Head of caudate nucleus (tissue), 42 donors: ENCODE data around the gene KLHDC10.
"Not testable (repeated sequence)": the region's sequence is repeated elsewhere in the genome, so short reads cannot be mapped to it uniquely, and the experiment has no call there.

Source experiments
- DNase-seq, 42 donors: peaks; one replicate each; pipeline versions ENCODE4 v3.0.0 to v3.0.0-alpha.2; 2020 to 2021; ENCODE audit warnings: mixed read lengths in 7 of 42
- intact Hi-C: fragments of 100-400 bp; cut with DNase I; formaldehyde crosslinking; loops from one replicate; pipeline ENCODE4 v1.15.0; 2022

KLHDC10 gene

DNA sequence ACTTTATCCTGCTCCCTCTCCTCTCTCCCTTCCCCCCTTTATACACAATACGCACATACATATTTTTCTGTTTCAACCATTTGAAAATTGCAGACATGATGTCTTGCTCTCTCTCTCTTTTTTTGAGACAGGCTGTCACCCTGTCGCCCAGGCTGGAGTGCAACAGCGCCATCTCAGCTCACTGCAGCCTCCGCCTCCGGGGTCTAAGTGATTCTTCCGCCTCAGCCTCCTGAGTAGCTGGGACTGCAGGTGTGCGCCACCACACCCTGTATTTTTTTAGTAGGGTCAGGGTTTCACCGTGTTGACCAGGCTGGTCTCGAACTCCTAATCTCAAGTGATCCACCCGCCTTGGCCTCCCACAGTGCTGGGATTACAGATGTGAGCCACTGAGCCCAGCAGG, 38.5 kb downstream of the KLHDC10 start:
- intact Hi-C loops = no loop called here
- DNase-seq = no peak

DNA sequence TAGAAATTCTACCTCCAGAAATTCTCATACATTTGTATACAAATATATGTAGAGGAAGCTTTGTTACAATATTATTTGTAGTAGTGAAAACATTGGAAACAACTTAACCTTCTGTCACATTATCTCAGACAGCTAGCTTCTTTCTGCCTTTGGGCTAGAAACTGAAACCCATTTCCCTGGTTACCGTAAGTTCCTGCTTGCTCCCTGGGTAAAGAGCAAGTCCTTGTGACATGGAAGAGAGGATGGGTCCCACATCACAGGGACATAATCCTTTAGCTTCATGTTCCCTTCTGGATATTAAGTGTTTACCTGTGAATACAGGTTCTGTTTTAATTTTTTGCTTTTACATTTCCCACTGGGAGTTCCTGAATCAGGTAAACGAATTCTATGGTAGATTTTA, 41.8 kb downstream of the KLHDC10 start:
- intact Hi-C loops = no loop called here
- no peak for DNase-seq

DNA sequence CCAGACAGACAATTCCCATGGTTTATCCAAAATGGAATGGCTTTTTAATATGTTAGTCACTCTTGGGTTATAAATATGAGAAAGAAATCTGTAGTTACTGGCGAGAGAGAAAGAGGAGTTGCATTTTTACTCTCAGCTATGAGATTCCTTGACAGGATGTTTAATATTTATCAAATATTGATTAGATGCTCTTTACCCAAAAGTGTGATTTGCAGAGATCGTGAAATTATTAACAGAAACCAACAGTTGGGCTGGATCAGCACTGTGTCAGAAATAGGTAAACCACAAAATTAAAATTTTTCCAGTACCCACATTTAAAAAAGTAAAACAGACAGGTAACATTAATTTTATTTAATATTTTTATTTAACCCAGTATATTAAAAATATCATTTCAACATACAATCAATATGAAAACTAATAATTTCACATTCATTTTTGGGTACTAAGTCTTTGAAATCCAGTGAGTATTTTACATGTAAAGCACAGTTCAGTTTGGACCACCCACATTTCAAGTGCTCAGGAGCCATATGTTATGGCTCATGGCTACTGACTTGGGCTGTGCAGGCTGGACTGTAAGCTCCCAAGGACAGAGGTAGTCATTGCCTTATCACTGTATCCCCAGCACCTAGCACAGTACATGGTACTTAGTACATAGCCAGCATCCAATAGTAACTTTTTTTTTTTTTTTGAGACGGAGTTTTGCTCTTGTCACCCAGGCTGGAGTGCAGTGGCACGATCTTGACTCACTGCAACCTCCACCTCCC, 42.5 kb downstream of the KLHDC10 start:
- no peak for DNase-seq
- intact Hi-C loops = no loop called here

DNA sequence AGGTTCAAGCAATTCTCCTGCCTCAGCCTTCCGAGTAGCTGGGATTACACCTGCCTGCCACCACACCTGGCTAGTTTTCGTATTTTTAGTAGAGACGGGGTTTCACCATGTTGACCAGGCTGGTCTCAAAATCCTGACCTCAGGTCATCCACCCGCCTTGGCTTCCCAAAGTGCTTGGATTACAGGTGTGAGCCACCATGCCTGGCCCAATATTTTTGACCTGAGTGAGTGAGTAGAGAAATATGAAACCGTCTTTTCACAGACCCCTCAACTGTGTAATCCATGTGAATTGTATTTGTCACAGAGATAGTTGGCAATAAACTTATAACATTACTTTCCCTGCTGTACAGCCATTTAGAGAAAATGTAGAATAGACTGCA, 43.1 kb downstream of the KLHDC10 start:
- DNase-seq, intact Hi-C loops: not testable (repeated sequence)

DNA sequence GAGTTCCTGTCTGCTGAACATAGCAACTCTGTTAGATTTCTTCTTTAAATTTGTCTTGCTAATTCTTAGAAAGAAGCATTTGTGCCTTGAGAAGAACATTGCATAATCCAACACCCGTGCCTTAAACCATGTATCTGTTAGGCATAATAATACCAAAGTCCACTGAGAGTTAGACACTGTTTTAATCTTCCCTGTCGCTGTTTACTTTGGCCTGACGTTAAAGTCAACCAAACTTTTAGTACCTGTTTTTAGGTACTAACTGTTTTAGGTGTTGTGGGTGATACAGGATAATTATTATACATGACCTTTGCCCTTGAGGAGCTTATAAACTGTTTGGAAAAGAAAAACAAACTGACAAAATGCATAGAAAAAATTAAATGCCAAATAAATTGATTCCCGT, 43.6 kb downstream of the KLHDC10 start:
- DNase-seq = no peak
- intact Hi-C loops = no loop called here

DNA sequence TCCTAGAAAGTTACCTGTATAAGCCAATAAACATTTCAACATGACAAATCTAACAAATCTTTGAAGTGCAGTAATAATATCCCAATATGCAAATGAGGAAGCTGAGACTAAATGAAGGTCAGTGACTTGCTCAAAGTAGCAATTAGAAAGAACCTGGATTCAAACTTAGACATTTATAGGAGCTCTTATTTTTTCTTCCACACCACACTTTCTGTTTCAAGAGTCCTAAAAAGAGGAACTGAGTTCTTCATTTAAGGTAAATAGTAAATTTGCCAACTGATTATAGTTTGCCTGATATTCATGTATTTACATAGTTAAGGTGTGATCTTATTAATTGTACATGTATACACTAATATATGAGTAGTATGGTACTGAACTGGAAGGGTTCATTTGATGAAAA, 44.0 kb downstream of the KLHDC10 start:
- intact Hi-C loops = no loop called here
- no peak for DNase-seq

DNA sequence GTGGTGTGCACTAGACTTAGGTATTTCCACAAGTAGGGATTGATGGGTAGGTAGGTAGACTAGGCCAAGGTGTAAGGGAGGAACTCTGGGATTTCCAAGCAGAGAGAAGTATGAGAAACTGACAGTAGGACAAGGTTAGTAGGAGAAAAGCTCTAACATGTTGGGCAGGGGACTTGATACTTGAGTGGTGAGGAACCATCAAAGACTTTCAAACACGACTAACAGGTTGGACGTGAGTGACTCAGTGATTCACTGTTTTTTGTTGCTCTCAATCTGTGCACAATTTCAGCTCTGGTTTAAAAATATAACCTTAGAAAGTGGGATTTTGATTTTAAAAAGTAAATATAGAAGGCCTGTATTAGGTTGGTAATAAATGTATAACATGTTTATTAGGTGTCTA, 44.4 kb downstream of the KLHDC10 start:
- no peak for DNase-seq
- intact Hi-C loops = no loop called here

DNA sequence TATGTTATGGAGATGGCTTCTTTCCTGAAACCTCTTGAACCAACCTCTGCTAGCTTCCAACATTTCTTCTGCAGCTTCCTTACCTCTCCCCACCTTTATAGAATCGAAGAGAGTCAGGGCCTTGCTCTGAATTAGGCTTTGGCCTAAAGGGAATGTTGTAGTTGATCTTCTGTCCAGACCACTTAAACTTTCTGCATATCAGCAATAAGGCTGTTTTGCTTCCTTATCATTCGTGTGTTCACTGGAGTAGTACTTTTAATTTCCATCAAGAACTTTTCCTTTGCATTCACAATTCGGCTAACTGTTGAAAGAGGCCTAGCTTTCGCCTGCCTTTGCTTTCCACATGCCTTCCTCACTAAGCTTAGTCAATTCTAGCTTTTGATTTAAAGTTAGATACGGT, 48.0 kb downstream of the KLHDC10 start:
- intact Hi-C loops = no loop called here
- DNase-seq = no peak

DNA sequence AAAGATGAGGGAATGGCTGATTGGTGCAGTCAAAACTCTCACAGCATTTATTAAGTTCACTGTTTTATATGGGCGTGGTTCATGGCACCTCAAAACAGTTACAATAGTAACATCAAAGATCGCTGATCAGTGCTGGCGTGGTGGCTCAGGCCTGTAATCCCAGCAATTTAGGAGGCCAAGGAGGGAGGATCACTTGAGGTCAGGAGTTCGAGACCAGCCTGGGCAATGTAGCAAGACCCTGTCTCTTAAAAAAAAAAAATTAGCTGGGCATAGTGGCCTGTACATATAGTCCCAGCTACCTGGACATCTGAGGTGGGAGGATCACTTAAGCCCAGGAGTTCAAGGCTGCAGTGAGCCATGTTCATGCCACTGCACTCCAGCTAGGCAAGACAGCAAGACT, 48.5 kb downstream of the KLHDC10 start:
- intact Hi-C loops = no loop called here

DNA sequence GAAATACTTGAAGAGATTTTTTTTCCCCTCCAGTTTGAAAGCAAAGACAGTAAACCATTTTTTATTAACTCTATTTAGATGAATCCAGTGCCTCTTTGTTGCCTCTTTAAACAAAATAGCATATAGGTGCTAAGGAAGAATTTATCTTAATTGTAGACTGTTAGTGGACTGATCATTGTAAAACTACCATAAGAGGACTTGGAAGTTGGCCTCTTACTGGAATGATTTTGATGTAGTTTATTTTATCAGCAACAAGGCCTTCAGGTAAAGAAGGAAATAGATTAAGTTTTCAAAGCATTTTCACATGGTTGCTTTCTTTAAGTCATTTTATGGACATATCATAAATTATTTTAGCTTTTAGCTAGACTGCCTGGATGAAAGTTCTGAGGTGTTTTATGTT, 53.2 kb downstream of the KLHDC10 start:
- DNase-seq = no peak
- intact Hi-C loops = no loop called here

More for the DNA sequence above, 48.5 kb downstream of the KLHDC10 start:
- no peak for DNase-seq

DNA sequence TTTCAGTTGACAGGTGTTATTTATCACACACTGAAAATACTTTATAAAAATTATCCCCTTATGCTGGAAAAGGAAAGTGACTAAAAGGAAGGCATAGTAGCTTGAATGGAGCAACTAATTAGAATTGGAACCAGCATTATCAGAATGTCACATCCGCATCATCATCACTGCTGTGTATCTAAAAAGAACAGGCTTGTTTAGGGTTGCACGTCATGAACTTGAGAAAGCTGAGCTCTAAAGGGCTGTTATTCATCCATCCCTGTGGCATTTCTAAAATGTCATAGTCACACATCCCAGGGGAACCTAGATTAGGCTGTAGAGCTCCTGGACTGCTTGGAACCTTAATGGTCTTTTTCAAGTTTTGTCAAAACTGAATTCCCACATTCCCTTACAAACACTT, 54.4 kb downstream of the KLHDC10 start:
- no peak for DNase-seq
- intact Hi-C loops = no loop called here

DNA sequence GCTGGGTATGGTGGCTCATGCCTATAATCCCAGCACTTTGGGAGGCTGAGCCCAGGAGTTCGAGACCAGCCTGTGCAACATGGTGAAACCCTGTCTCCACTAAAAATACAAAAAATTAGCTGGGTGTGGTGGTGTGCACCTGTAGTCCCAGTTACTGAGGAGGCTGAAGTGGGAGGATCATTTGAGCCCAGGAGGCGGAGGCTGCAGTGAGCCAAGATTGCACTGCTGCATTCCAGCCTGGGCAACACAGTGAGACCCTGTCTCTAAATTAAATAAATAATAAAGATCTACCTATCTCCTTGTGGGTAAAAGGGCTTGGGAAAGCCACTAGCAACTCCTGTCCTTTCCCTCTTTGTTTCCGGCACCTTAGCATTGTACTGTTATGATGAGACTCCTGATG, 56.5 kb downstream of the KLHDC10 start:
- intact Hi-C loops, DNase-seq: not testable (repeated sequence)

DNA sequence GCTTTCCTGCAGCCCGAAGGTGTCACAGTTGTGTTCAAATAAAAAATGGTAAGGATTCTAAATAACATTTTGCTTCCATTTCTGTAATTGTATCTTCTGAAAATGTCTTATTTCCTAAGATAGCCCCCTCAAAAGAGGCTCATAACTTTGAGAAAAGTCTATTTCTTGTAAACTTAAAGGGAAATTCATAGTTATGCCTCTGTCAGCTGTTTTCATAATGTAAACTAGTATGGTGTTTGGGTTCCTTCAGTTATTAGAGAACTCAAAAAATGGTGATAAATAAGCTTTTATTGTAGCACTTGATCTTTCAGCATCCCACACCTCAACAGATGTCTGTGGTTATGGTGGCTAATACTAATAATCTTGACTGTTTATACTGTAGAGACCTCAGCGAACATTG, 57.1 kb downstream of the KLHDC10 start:
- intact Hi-C loops = no loop called here
- DNase-seq = no peak

DNA sequence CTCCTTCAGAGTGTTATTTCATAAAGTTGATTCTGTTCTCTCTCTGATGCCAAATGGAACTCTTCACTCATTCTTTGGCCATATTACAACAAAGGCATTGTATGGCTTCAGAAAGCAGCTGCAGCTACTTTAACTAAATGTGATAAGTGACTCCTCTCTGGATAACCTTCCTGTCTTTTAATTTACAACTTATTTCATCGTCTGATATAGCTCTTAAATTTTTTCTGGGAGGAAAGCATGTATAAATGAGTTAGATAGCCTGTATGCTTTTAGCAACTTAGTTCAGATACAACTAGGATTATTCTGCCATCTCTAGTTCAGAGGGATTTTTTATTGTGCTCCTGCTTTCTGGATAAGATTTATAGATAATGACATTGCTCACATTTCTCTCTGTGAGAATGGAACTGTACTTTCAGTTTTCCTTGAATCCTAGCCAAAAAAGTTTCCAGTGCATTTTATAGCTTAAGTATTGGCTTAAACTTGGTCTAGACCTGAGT, 57.5 kb downstream of the KLHDC10 start:
- DNase-seq = no peak
- intact Hi-C loops = no loop called here

DNA sequence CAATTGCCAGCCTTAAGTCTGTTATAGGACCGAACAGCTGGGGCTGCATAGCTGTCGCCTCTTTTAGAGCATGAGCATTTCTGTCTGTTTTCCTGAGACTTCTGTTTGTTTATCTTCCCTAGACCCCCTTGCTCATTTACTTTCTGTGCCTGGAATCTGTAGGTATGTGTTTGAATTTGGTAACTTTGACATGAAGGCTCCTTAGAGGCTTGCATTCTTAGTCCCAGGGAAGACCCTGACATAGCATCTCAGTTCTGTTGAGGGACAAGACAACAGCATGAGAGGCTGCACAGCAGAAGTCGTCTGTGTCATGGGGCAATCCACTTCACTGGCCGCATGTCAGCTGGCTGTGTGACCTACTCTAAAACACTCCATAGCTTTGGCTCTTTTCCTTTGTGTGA, 58.7 kb downstream of the KLHDC10 start:
- intact Hi-C loops = no loop called here
- DNase-seq = no peak

DNA sequence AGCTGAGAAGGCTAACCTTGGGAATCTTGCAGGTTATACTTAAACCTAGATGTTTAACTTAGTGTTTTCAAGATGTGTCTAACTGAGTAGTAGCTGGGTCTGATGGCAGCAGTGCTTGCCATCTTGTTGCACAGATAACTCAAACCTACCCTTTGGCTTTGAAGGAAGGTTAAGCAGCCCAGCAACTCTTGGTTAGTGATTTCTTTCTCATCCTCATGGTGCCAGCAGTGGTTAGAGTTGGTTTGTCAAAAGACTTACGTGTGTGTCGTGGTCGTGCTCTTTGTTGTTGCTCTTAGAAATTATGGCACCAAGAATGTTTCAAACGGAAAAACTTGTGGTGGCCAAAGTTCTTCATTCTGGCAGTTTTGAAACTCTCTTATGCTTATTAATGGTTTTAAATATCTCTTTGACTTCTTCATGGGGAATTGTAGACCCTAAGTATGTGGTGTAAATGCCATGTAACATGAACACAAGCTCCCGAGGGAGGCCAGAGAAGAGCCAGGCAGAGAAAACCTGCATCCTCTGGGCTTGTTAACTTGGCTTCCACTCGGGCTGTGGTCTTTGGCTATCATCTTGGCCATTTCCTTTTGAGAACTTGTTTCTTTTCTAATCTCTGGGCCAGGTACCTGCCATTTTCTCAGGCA, 61.0 kb downstream of the KLHDC10 start:
- intact Hi-C loops = no loop called here

DNA sequence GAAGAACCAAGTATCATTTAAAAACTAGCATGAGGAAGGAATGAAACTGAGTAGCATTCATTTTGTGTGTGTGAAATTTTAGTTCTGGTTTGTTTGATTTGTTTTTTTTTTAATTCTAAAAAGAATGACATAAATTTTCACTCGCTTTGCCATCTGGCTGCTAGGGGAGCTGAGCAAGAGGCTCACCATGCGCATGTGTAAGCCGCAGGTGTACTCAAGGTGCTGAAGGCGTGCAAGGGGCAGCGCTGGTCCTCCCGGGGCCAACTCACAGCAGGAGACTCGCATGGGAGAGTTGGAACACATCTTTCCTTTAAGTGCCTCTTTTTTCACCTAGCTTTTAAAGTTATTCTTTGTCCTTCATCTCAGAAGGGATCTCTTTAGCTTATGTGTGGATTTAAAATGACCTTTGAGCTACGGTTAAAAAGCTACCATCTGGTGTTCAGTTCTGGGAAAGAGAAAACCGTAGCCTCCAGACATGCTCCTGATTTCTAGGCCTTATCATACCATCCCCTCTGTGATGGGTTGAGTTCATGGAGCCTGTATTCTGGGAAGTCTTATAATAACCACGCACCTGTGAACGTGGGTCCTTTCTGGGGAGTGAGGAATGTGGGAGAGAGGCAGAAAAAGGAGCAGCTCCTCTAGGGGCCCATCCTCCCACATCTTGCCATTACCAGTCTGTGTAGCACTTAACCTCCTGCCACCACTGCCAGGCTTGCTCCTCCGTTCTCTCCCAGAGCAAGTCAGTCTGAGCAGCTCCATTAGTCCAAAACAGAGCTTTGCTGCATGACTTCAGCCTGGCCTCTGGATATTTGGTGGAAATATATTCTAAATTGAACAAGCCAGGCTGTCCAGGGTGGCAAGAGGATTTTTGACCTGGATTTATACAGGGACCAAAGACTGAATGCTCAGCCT, 61.9 kb downstream of the KLHDC10 start:
- DNase-seq = no peak
- intact Hi-C loops = no loop called here

More for the DNA sequence above, 61.0 kb downstream of the KLHDC10 start:
- DNase-seq = no peak

DNA sequence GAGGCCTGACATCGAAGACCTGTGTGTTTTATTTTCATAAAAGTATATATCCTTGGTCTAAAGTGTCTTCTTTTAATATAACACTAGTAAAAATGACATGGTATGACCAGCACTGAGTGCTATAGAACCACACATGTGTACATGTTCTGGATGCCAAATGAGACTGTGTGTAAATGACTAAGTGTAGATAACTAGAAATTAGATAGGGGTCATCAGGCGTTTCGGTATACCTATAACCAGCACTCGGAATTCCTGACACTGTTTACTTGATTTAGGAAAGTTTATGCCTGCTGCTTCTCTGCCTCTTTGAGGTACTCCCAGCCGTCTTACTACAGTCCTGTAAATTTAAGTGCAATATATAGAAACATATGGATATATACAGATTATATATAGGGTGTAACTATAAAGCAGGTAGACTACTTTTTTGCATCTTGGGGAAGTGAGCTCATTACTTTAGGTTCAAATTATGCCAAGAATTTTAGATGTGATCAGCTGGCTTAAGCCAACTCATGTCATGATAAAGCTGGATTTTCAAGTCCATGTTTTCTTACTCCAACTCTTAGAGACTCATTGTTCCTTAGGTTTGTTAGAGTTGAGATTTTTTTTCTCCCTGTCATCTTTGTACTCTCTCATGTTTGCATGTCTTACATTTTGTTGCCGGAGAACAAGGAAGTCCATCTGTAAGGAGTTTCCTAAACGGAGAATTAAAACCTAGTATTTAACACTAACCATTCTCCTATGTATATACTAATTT, 62.9 kb downstream of the KLHDC10 start:
- intact Hi-C loops = no loop called here
- no peak for DNase-seq

DNA sequence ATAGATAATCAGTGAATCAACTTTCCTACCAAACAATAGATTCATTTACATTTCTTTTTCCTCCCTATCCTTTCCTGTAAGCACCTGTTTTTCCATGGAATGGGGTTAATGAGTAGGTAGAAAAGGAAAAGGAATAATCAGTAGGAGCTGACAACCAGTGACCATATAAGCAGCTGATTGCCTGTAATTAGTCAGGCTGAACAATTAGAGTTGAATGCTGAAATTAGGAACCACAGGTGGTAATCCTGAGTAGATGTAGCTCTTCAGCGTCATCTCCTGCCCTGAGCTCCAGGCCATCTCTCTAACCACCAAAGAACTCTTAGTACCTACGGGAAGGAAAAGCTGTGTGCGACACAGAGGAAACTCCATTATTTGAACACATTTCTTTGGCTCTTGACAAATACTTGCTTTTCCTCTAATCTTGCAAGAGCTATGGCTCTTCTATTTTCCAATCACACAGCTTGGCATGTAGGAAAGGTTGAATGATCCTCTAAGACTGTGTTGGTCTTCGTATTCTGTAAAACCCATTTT, 63.8 kb downstream of the KLHDC10 start:
- intact Hi-C loops = no loop called here
- no peak for DNase-seq
